Prostate gland (tissue), 2 donors: ENCODE results near the gene NME8.

Experiments
- CTCF ChIP-seq, 4 experiments: fragments of 200-600 bp in 2 of 4; fragments of 450-650 bp in 2 of 4; sonication (generic) in 2 of 4; IDR thresholded peaks; 1 replicate in 3 of 4; 2 replicates in 1 of 4; pipeline ENCODE4 v1.5.1; 2016 to 2019; ENCODE audit warnings: antibody characterized with exemption in 4 of 4, mild to moderate bottlenecking in 2 of 4, moderate library complexity in 2 of 4
- POLR2A ChIP-seq: fragments of 450-650 bp; IDR thresholded peaks from one replicate; pipeline ENCODE4 v1.6.1; 2016; ENCODE audit warnings: antibody characterized with exemption, mild to moderate bottlenecking

GRCh38 chr7:37923996-37924395, 75.6 kb downstream of the NME8 start:
- TF ChIP-seq CTCF (IDR thresholded peaks at IDR 0.05) (no peak), POLR2A (no peak)
